ENCODE results near the gene RTL9. TPM values are rescaled to one million over a fixed set of nuclear protein-coding genes. Genes with fewer than 3 reads are reported as not detected.

RTL9 gene
- total and polyA plus RNA-seq, 2 donors (not counting 3 experiments of a cell fraction or from before 2014, with no cell fraction given), result not detected

GRCh38 chrX:110396735-110397134, 38.1 kb downstream of the RTL9 start:
- Histone ChIP-seq H3K27me3 (ENCODE audit: control insufficient read depth in 2 of 2, insufficient read depth in 2 of 2, low read length in 2 of 2) (peaks cover 0 to 2% of the 10 kb centered on the region in 2 experiments), H3K9ac (replicated peaks; ENCODE audit: extremely low read depth, insufficient read depth, low read length) (no peak overlapping the region), H2AFZ (ENCODE audit: low read depth, low read length) (no peak overlapping the region), H3K9me1 (replicated peaks; ENCODE audit: control insufficient read depth, extremely low read depth, insufficient read depth, low read length) (no peaks in the 10 kb centered on the region), H3K36me3 (ENCODE audit: control insufficient read depth in 2 of 2, extremely low read depth in 1 of 2, insufficient read depth in 2 of 2, low read length in 2 of 2) (no peaks in the 10 kb centered on the region), H3K27ac (ENCODE audit: insufficient read depth, low read depth, low read length) (no peak overlapping the region), H3K9me3 (replicated peaks; ENCODE audit: control insufficient read depth, insufficient read depth, low read length) (no peaks in the 10 kb centered on the region), H3K4me2 (ENCODE audit: insufficient read depth, low read length) (no peak overlapping the region), H3K79me2 (ENCODE audit: control insufficient read depth, insufficient read depth, low read length) (no peaks in the 10 kb centered on the region), H3K4me1 (ENCODE audit: control insufficient read depth, extremely low read depth, insufficient read depth, low read length) (no peaks in the 10 kb centered on the region), H4K20me1 (replicated peaks; ENCODE audit: control insufficient read depth, extremely low read depth, insufficient read depth, low read length) (no peaks in the 10 kb centered on the region), H3K4me3 (replicated peaks in 1 of 3; ENCODE audit: insufficient read depth in 1 of 3, low read depth in 1 of 3, low read length in 3 of 3) (no peak overlapping the region)
- dilution Hi-C loops (cut with MboI; ENCODE audit: extremely low pct_ligation_motif_present, low sequenced_read_pairs), result no loop called here
- TF ChIP-seq GATA2 (IDR thresholded peaks at IDR 0.05; ENCODE audit: insufficient read depth, insufficient read length, low read depth, low read length) (no peak), FOS (IDR thresholded peaks at IDR 0.05; ENCODE audit: borderline replicate concordance, insufficient read depth, low read length) (no peak), EZH2 (IDR thresholded peaks at IDR 0.05; ENCODE audit: borderline replicate concordance, low read depth, low read length, severe bottlenecking) (no peak), POLR2A (IDR thresholded peaks at IDR 0.05; ENCODE audit: low read depth, low read length) (no peak)
- no TSS peak for BruUV-seq (replicated peaks)
- ChIA-PET CTCF (interaction anchor here (1.2 to 1.8 kb wide), 3 partner anchors 17 to 250 kb away, joined by 3 to 5 read pairs (median 4); no protein-coding TSS in a partner anchor), POLR2A (no interaction called here)
- no peak for DNase-seq (ENCODE audit: low read depth, low spot score)
- FAIRE-seq, result no peak
- intact Hi-C loops (cut with micrococcal nuclease), result no loop called here

- no peak overlapping the region for H3K27ac ChIP-seq (ENCODE audit: insufficient read depth, low read depth, low read length)
- H3K4me1 ChIP-seq (ENCODE audit: control insufficient read depth, extremely low read depth, insufficient read depth, low read length), result no peaks in the 10 kb centered on the region
- TF ChIP-seq EZH2 (IDR thresholded peaks at IDR 0.05; ENCODE audit: borderline replicate concordance, low read depth, low read length, severe bottlenecking), result no peak
- TF ChIP-seq FOS (IDR thresholded peaks at IDR 0.05; ENCODE audit: borderline replicate concordance, insufficient read depth, low read length), result no peak
- no peak for TF ChIP-seq POLR2A (IDR thresholded peaks at IDR 0.05; ENCODE audit: low read depth, low read length)
- TF ChIP-seq CTCF (IDR thresholded peaks at IDR 0.05; ENCODE audit: extremely low read depth in 1 of 2, insufficient read depth in 1 of 2, low read depth in 1 of 2, low read length in 2 of 2), result no peak
- no peak for TF ChIP-seq MAX (IDR thresholded peaks at IDR 0.05; ENCODE audit: insufficient read depth, insufficient read length)
- no peak for TF ChIP-seq POLR2AphosphoS5 (IDR thresholded peaks at IDR 0.05; ENCODE audit: insufficient read depth, low read depth, low read length)
- TF ChIP-seq MYC (IDR thresholded peaks at IDR 0.05; ENCODE audit: low read depth, low read length), result no peak
- TF ChIP-seq GATA2 (IDR thresholded peaks at IDR 0.05; ENCODE audit: insufficient read depth, insufficient read length, low read depth, low read length), result no peak
- TF ChIP-seq JUN (IDR thresholded peaks at IDR 0.05; ENCODE audit: borderline replicate concordance, insufficient read depth, insufficient read length, low read depth), result no peak
- FAIRE-seq, result no peak
- H4K20me1 ChIP-seq (replicated peaks; ENCODE audit: control insufficient read depth, extremely low read depth, insufficient read depth, low read length), result no peaks in the 10 kb centered on the region
- no peak overlapping the region for H3K4me2 ChIP-seq (ENCODE audit: insufficient read depth, low read length)
- H3K9ac ChIP-seq (replicated peaks; ENCODE audit: extremely low read depth, insufficient read depth, low read length), result no peak overlapping the region
- H3K9me3 ChIP-seq (replicated peaks; ENCODE audit: control insufficient read depth, insufficient read depth, low read length), result no peaks in the 10 kb centered on the region
- H2AFZ ChIP-seq (ENCODE audit: low read depth, low read length), result no peak overlapping the region
- no peaks in the 10 kb centered on the region for H3K36me3 ChIP-seq (ENCODE audit: control insufficient read depth in 2 of 2, extremely low read depth in 1 of 2, insufficient read depth in 2 of 2, low read length in 2 of 2)
- dilution Hi-C loops (cut with MboI; ENCODE audit: extremely low pct_ligation_motif_present, low sequenced_read_pairs), result no loop called here
- H3K79me2 ChIP-seq (ENCODE audit: control insufficient read depth, insufficient read depth, low read length), result no peaks in the 10 kb centered on the region
- ChIA-PET CTCF (interaction anchor here (1.2 to 1.8 kb wide), 3 partner anchors 17 to 251 kb away, joined by 3 to 5 read pairs (median 4); no protein-coding TSS in a partner anchor), POLR2A (no interaction called here)
- H3K9me1 ChIP-seq (replicated peaks; ENCODE audit: control insufficient read depth, extremely low read depth, insufficient read depth, low read length), result no peaks in the 10 kb centered on the region
- intact Hi-C loops (cut with micrococcal nuclease), result no loop called here
- no peak overlapping the region for H3K4me3 ChIP-seq (replicated peaks in 1 of 3; ENCODE audit: insufficient read depth in 1 of 3, low read depth in 1 of 3, low read length in 3 of 3)
- no TSS peak for BruUV-seq (replicated peaks)
- no peak for DNase-seq (ENCODE audit: low read depth, low spot score)
- H3K27me3 ChIP-seq (ENCODE audit: control insufficient read depth in 2 of 2, insufficient read depth in 2 of 2, low read length in 2 of 2), result peaks cover 0 to 2% of the 10 kb centered on the region in 2 experiments
Observed at GRCh38 chrX:110397339-110397738, 38.7 kb downstream of the RTL9 start.
